GM18519 (cell line): ENCODE data around the gene CASK.

Experiments
- ATAC-seq: cut with Tn5 transposase; IDR thresholded peaks from one replicate; pipeline ENCODE4 v1.9.1; 2021; ENCODE audit warnings: mild to moderate bottlenecking, moderate library complexity; ENCODE audit not compliant: unreplicated experiment, low FRiP score

The CASK gene

DNA sequence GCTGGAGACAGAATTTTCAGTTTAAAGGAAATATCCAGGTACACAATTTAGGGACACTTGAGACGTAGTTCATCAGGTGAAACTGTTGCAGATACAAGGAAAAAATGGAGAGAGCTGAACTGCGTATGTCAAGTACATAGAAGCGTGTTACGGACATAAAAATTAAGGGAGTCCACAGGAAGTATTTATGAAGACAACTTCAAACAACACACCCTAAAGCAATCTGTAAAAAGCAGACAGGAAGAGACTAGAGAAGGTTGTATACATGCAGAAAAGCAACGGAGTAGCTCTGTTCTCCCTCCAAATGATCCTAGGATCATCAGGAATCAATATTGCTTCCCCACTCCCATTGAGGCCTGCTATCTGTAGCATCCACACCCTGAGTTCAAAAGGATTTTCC lies 5.8 kb downstream of the CASK start:
- ATAC-seq: no peak

DNA sequence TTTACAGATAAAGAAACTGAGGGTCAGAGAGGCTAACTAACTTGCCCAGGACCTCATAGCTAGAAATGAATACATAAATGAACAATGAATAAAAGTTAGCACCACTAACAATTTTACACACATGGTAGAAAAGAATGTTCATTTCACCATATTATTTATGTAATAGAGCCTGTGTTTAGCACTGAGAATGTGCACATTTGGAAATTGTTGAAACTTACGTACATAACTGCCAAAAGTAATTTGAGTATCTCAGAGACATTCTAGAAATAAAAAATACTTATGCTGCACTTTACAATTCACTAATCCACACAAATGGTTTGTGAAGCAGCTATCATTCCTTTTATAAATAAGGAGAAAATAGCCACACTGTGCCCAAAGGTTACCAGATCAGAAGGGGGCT lies 9.9 kb downstream of the CASK start:
- no peak for ATAC-seq

DNA sequence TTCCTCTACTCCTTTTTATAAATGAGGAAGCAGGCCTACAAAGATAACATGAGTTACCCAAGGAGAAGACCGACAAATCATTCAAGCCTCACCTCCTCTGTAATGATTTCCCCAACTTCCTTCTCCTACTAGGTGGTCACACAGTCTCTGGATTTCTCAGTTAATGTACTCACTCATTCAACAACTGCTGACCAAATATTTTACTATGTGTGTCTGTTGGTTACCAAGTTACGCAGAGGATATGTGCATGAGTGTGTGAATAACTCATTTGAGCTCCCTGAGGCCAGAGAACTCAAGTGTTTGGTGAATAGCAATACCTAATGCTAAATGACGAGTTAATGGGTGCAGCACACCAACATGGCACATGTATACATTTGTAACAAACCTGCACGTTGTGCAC lies 10.4 kb downstream of the CASK start:
- ATAC-seq: no peak

DNA sequence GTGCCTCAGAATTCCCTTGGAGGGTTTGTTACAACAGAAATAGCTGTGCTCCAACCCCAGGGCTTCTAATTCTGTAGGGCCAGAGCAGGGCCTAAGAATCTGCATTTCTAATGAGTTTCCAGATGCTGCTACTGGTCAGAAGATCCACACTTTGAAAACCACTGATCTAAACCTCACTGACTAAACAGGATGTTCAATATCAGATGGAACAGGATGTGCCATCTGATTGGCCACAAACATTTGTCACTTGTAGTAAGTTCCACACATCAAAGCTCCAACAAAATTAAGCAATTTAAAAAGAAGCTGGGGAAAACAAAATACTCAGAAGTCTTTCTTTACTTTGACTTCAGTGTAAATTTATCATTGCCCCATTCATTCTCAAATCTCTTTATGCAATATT lies 14.3 kb downstream of the CASK start:
- ATAC-seq: no peak

DNA sequence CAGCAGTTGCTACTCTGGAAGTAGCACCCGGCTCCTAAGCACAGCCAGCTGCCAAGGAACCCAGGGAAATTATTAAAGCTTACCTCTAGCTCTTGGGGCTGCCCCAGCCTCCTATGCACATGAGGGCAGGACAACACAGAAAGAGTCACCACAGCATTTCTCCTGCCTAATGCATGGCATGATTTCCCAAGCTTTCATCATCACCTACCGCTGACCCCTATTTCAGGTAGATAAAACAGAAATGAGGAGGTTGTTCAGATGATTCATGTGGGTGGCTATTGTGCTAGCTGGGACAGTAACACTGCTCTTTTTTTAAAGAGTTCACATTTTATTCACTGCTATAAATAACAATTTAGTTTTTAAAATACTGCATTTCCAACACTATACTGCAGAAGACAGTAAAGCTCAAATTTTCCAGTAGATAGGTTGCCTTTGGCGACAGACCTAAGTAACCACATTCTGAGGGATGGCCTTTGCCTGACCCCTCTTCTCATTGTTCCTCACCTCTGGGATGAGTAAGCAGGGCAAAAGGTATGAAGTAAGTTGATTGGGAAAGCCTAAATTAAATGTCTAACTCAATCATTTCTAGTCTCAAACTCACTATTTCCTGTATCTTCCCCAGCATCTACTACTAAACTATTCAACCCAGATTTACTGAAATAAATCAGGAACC lies 16.7 kb downstream of the CASK start:
- no peak for ATAC-seq

DNA sequence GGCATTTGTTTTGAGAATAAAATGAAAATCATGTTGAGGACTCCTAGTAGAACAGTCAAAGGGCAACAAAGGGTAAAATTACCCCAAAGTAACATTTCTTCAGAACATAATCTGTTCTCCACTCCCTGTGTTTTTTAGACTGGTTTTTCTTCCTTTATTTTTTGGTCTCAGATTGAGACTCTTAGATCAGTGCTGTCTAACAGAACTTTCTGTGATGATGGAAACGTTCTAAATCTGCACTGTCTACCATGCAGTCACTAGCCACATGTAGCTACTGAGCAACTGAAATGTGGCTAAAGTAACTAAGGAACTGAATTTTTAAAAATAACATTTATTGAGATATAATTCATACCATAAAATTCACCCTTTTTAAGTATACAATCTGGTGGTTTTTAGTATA lies 19.8 kb downstream of the CASK start:
- ATAC-seq: no peak

DNA sequence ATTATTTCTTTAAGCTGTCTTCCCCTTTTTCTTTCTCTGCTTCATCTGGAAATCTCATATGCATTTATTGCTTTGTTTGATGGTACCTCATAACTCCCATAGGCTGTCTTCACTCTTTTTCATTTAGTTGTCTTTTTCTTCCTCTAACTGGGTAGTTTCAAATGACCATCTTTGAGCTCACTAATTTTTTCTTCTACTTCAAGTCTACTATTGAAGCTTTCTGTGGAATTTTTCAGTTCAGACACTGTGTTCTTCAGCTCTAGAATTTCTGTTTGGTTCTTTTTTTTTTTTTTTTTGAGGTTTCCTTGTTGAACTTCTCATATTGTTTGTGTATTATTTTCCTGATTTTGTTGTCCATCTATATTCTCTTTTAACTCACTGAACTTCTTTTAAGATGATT lies 23.0 kb downstream of the CASK start:
- no peak for ATAC-seq

DNA sequence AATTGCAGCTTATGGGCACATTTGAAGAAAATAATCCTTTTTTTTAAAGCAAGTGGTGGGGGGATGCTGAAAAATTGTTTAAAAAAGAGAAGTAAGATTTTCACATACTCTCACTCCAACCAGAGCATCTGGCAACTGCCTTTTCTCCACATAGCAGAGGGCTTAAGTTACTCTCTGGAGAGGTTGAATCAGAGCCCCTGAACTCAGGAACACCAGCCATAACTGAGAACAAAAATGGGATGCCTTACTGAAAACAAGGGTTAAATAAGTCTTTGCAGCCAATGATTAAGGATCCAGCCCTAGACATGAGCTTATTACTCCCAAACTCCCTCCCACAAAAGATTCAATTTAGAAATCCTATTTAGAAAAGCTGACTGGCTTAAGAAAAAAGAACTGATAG lies 27.5 kb downstream of the CASK start:
- no peak for ATAC-seq

DNA sequence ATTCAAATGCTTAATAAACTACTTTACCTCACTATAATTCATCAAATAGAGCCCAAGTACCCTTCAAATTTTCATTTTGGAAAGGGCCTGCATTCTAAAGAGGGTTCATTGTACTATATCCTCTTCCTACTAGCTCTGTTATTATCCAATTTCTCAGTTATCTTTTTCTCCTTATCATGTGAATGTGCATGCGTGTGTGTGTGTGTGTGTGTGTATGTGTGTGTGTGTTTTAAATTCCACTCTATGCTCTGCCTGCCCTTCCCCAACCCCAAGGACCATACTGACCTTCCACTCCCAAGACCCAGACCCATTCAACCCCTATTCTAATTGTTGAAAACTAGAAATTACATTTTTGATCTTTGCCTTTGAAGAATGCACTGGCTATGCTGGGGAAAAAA lies 33.3 kb downstream of the CASK start:
- no peak for ATAC-seq

DNA sequence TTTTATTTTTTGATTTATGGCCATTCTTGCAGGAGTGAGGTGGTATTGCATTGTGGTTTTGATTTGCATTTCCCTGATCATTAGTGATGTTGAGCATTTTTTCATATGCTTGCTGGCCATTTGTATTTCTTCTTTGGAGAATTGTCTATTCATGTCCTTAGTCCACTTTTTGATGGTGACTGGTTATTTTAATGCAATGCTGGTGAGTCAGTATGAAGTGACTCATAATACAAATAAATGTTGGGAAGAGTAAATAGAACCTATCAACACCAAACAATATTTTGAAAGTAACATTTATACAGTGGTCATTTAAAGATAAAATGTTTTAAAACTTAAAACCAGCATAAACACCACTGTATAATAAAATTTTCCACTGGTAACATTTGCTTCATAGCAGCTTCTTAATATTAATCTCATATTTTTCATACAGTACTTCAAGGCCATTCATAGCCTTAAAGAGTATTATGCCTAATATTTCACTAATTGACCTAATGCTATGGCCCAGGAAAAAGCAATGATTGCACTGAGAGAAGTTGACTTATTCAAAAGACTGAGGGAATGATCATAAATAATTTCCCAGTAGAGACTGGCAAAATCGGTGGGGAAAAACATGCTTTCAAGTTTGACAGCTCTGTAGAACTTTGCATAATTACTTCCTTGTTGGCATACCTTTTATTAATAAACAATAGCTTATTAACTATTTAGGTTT lies 33.9 kb downstream of the CASK start:
- ATAC-seq: no peak

DNA sequence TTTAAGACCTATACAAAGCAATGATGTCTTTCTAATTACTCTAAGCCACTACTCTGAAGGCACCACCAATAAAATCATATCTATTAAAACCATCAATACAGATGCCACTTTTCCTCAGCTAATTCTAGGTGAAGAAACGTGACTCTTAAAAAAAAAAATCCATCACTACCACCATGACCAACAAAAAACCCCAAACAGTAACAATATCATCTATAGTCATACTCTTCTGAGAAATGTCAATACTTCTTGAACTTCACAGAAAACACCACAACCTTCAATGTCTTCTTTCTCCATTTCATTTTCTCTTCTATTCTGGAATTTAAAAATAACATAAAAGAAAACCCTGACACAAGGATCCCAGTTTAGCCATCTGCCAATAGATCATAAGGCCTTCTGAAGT lies 35.7 kb downstream of the CASK start:
- ATAC-seq: no peak

DNA sequence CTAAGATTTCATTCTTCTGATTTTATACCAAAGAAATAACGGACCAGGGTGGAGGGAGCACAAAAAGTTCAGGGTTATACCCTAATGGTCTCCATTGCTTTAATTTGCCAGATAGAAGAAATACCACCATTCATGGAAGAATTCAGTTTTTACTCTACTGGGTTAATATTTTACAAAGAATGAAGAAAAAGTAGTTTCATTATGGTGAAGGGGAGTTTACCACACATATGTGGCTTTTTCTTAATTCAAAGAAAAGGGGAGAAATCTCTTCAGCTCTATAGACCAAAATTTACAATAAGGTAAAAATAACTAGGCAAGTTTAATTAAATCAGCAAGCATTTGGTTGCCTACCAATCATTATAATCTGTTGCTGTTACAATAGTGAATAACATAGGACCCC lies 37.6 kb downstream of the CASK start:
- no peak for ATAC-seq

DNA sequence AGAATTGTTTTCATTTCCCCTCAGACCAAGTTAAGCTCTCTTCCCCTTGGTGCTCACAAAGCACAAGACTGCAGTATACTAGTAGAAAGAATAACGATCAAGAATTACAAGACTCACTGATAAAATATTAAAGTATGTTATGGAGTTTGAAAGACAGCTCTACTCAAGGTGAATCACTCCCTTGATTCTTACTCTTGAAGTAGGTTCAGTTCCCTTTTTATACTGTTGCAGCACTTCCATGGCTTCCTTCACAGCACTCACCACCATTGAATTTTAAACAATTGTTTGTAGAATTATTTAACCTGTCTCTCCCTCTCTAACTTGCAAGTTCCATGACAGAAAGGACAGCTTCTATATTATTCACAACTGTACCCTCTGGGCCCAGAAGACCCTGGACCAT lies 42.2 kb downstream of the CASK start:
- ATAC-seq: no peak

DNA sequence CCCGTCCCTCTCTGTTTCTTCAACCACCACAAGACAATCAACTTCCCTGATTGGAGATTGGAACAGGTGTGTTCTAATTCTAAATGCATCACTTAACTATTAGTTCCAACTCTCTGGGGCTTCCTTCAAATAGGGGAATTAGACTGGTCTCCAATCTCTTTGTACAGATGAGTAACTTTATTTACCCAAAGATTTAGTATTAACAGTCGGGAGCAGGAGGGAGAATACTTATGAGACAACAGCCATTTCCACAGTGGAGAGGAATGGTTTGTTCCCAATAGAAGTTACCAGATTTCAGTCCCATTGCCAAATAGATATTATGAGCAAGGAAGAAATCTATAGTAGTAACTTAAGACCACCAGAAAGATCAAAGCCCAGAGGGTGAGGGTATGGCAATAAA lies 46.2 kb downstream of the CASK start:
- no peak for ATAC-seq

DNA sequence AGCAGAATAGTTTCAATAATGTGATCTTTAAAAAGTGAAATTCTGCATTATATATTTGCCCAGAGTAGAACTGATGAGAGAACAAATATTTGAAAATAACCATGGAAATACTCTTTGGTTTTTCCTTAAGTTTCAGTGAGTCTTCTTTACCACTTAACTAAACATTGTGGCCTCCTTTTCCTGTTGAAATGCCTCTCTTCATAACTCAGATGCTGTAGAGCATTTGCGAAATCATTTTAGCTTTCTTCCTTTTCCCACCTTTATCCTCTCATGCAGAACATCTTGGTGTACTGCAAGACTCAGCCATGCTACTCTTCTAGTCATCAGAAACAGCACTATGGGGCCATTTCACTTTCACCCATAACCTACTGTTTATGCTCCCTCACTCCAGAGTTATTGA lies 48.2 kb downstream of the CASK start:
- ATAC-seq: no peak

DNA sequence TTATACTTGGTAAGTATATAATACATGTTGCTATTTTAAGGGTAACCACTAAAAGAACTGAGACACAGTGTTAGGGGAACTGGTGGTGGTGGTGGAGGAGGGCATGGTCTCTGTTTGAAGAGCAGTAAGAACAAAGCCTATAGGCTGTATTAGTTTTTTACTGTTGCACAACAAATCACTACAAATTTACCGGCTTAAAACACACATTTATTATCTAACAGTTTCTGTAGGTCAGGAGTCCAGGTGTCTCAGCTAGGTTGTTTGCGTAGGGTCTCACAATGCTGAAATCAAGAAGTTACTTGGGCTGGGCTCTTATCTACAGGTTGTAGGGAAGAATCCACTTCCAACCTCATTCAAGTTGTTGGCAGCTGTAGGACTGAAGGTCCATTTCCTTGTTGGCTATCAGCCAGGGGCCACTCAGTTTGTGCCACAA lies 52.6 kb downstream of the CASK start:
- ATAC-seq: peak; percentile 49

DNA sequence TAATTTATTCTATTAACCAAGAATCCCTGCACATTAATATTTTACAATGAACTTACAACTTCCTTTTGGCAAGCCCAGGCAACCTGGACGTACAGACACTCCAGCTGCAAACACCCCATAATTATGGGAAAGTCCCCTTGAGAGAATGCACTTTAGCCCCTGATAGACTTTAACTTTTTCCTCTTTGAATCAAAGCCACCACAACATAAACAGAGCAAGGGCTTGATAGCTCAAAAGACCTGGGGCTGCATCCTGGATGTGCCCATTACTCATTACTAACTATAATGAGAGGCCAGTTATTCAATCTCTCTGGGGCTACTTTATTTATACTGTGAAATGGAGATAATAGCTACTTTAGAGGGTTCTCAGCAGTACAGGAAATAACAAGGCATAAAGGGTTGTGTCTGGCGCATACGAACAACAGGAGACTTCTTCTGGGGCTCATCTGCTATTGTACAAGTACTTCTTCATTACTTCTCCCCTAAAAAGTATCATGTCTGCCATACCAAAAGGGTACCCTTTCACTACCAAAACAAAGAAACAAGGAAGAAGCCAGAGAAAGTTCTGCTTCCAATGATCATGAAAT lies 54.9 kb downstream of the CASK start:
- ATAC-seq: no peak

DNA sequence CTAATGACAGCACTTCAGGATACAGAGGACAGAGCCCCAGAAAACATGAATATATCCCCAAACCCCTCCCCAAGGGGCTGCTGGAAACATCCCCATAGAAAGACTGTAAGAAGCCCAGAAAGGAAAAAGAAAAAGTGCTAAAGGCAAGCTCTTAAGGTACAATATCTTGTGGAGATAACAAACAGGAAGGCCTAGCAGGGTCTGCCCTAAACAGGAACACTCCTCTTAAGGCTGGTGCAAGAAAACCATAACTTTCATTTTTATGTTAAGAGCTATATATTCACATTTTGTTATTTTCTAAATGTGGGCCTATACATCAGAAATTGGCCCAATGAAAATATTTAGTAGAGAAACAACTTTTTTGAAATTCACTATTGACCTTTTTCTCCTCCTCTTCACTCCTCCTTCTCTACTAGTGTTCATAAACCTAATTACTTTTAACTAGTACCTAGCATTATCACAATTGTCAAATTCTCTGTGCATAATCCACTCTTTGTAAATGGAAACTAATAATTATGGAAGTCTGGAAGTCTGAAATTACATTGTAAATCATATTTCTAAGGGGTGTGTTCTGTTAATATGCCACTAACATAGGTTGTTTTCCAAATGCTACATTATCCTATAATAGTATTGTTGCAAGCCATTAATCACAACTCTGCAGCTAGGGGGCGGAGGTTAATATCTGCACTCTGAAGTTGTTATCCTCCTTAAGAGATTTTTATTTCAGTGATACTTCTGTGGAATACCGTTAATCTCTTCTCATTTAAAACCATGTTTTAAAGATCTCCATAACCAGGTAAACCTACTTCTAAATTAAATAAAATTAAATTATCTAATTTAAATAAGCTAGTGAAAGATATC lies 59.8 kb downstream of the CASK start:
- no peak for ATAC-seq

DNA sequence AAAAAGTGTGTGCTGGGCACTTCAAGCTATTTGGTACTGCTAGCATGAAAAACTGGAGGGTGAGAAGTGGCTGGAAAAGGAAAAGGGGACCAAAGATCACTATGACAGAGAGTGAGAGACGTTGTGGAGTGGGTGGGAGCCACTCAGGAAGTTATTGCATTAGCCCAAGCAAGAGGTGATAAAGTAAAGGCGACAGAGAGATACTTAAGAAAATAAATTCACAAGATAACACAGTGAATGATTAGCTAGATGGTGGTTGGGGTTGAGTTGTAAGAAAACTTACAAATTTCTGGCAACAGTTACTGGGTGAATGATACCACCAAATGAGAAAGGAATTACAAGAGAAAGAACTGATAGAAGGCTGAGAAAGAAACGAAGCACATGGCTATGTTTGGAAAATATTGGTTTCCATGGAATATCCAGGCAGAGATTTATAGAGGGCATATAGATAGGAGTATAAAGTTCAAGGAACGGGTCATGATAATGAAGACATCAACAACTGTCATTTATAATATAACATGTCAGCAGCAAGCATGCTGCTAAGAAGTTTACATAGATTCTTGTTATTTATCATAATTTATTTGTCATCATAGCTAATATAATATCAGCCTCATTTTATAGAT lies 60.7 kb downstream of the CASK start:
- ATAC-seq: no peak

DNA sequence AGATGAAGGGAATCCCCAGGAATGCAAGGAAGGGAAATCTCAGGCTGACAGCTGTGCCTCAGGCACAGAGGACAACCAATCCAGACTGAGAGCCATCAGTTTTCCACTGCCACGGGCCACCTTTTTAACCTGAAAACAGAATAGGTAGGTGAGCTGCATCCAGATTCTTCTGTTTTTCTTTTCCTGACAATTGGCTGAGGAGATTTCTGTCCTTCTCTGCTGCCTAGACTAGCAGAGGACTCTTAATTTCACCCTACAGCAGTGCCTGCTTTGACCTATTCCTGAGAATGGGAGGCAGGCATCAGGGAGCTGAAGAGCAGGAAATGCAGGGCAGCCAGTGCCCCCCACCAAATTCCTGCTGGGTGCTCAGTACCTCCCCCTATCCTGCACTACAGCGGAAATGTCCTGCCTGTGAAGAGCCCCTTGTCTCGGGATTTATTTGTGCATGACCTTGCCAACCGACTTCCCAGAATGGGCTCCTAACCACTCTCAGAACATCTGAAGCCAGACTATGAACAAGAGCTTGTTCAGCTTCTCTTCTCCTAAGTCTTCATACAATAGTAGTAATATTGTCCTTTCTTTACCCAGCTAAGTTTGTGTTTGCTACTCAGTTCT lies 65.1 kb downstream of the CASK start:
- ATAC-seq: no peak
